GM19438 (cell line): ENCODE measurements around the gene KIAA1614.
"Not testable (repeated sequence)": the region's sequence is repeated elsewhere in the genome, so short reads cannot be mapped to it uniquely, and the experiment has no call there.

Experiments
- ATAC-seq: cut with Tn5 transposase; IDR thresholded peaks from one replicate; pipeline ENCODE4 v1.9.1; 2021; ENCODE audit warnings: low read depth; ENCODE audit not compliant: unreplicated experiment

KIAA1614 gene

DNA sequence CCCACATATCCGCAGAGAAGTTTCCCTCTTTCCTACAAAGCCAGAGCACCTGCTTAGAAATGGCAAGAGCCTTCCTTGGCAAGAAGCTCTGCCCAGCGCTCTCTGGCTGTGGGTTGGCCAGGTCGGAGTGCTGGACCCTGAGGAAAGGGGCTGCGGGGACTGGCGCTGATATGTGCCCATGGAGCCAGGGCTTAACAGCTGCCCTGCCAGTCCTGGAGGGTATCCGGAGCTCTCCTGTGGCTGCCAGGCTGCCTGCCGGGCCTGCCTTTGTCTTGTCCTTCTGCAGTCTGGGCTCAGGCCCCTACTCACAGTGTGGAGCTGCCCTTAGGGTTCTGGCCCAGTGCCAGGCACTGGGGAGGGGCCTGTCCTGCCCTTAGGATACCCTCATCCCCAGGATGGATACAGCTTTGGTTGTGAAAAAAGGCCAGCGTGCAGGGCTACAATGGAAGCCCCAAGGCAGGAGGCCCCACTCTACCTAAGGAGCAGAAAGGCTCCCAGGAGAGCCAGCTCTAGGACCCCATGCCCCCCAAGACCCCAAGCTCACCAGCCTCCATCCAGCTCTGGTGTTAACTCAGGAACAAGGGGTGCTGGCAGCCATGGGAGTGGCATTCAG, 43.4 kb downstream of the KIAA1614 start:
- no peak for ATAC-seq

DNA sequence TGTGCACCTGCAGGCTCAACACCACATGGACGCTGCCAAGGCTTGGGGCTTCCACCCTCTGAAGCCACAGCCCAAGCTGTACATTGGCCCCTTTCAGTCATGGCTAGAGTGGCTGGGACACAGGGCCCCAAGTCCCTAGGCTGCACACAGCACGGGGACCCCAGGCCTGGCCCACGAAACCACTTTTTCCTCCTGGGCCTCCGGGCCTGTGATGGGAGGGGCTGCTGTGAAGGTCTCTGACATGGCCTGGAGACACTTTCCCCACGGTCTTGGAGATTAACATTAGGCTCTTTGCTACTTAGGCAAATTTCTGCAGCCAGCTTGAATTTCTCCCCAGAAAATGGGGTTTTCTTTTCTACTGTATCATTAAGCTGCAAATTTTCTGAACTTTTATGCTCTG, 46.9 kb downstream of the KIAA1614 start:
- not testable (repeated sequence) for ATAC-seq

DNA sequence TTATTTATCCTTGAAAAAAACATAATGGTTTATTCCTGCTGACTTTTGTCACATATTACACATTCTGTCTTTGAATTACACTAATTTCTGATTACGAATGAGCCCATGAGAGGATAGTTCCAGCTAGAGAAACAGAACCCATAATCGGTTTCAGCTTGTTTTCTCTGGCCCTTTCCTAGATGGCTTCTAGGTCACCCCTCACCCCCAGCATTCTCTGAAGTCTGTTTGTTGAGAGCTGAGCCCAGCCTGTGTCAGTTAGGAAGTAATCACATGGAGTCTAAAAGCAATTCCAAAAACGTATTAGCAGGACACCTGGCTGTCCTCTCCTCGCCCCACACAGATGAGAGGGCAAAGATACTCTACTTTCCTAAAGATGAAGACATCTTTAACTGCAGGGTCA, 48.9 kb downstream of the KIAA1614 start:
- no peak for ATAC-seq

DNA sequence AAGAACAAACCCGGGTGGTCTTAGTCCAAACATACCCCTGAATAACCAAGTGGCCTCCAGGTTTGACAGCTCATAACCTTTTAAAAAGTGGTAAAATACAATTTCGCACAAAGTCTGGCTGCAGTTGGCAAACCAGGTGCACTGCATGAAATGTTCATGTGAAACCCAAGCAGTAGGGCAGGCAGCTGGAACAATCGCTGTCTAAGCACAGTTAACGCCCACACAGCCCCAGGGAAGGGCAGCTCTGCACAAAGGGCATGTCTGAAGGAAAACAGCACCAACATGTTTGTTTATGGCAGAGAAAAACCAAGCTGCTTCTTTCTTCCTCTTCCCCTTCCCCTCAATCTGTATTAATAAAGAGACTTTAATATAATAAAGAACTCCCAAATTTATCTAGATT, 49.5 kb downstream of the KIAA1614 start:
- no peak for ATAC-seq

DNA sequence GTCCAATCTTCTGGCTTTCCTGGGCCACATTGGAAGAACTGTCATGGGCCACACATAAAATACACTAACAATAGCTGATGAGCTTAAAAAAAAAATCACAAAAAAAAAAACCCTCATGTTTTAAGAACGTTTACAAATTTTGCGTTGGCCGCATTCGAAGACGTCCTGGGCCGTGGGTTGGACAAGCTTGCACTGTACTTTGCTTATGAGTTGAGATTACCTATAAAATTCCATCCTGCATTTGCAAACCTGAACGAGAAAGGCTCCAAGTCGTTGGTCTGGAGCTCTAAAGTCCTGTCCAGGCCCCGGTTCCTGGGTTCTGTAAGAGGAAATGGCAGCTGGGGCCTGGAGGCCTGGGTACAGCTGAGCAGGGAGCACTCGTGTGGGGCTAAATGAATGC, 51.4 kb downstream of the KIAA1614 start:
- ATAC-seq = no peak

DNA sequence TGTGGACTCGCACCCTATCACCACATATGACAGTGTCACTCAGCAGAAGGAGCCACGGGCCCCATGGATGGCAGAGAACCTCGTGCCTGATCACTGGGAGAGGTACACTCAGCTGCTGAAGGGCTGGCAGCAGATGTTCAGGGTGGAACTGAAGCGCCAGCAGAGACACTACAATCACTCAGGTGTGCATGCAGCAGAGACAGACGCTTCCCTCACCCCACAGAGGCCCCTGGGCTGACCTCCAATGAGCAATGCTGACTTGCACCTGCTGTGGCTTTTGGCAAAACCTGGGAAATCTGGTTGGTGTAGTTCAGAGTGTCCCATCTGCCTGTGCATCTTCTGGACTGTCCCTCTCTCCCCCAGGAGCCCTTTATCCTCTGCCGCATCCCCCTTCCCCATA, 51.9 kb downstream of the KIAA1614 start:
- ATAC-seq = no peak

DNA sequence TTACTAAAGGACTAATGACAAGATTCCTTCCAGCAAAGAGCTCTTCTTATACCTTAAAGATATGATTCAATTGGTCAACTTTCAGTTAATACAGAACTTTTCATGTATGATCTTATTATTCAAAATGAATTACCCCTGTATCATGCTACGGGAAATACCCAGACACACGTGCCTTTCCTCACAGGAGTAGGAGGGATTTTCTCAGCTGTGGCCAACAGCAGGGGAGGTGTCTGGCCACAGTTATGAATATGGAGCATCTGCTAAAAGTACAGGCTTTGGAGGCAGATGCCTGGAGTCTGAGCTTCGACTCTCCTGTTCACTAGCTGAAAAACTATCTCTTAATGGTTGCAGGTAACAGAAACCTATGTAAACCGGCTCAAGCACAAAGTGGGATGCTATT, 53.6 kb downstream of the KIAA1614 start:
- ATAC-seq = no peak

DNA sequence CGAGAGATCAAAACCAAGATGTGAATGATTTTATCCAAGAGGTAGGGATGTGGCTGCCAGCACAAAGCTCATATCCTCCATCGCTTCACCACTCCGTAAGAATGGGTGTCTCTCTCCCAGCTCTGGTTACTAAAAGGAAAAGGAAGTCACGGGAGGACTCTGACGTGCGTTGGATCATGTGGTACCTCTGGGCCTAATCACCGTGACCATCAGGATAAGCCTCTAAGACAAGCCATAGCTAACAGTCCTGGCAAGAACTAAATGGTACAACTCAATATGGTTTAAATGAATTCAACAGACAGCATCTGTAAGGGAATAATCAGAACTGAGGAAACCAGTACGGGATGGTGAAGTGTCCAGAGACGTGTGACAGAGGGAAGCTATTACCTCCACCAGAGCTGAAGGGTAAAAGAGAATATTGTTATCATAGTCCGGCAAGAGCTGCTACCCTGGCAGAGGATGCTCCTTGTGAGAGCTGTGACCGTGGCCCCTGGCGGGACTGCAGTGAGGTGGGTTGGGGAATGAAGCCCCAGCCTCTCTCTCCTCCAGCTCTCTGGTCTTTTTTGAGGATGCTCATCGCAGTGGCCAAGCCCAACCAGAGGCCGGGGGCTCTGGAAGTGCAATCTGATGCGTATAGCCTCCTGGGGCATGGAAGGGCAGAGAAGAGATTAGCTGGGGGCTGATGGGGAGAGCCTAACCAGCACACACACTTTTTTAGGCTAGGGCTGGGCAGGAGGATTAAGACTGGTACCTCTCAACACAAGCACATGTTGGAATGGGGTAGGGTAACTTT, 54.2 kb downstream of the KIAA1614 start:
- no peak for ATAC-seq

DNA sequence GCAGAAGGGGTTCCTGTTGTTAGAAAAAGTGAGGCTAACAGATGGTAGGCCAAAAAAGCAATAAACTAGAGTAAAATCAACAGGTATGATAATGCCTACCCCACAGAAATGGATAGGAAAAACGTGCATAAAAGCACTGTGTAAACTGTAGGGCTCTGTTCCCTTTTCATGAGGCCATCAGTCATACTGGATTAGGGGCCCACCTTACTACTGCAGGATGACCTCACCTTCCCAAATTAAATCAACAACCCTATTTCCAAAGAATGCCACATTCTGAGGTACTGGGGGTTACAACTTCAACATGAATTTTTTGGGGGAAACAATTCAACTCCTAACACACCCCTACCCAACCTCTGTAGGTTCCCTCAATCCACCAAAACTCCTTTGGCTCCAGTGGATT, 54.9 kb downstream of the KIAA1614 start:
- no peak for ATAC-seq

DNA sequence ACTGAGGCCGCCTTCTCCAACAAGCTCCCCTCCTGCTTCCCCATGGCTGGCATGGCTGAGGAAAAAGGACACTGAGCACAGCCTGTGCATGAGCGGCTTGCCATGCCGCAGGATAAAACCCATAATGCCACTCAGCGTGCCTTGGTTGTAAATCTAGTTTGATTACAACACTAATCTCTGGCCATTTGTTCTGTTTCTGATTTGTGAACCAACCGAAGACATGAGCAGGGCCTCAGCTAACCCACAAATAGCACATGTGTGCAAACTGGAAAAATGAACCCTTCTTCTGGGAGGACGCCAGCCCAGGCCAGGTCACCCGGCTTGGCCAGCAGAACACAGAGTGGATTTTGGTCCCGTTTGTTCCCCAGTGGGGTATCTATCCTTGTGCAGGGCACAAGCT, 56.1 kb downstream of the KIAA1614 start:
- not testable (repeated sequence) for ATAC-seq

DNA sequence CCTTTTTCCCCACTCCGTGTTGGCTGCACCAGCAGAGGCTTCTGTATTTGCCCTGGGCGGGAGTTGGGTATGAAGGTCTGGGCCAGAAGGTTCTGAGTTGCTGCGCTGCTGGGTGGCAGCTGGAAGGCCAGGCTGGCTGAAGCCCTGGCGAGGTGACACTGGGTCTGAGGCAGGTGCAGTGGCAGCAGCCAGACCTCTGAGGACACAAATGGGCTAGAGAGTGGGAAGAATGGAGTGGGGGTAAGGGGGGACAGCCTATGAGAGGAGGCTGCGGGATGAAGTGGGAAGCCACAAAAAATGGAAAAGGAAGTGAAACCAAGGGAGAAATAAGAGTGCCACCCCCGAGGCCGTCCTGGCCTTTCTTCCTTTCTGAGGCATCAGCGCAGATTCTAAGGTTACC, 56.7 kb downstream of the KIAA1614 start:
- ATAC-seq = no peak

DNA sequence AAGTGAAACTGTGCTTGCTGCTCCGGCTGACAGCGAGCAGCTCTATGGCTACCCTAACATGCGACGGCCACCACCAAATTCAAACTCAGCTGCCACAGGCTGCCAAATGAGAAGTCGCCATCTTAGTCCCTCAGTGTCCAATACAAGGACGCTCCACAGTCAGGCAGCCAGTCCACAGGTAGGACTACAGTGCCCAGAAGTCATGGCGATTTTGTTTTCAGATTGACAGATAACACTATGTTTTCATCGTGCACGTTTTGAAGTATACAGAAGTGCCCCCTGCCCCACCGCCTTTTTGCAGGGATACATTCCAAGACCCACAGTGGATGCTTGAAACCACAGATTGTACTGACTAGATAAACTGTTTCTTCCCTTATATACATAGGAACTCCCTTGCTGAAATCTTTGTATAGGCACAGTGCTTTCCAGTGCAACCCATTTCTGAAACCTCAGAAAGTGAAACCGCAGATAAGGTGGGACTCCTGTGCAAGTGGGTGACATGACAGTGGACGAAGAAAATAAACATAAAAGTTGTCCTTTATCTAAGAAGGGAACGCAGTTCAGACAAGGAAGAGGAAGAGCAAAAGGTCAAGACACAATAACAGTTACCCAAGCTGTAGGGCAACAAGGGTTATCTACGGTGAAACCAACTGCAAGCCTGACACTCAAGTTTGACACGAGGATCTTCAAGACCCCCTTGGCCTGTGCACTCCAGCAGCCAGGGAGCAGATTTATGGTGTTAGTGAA, 57.8 kb downstream of the KIAA1614 start:
- no peak for ATAC-seq

DNA sequence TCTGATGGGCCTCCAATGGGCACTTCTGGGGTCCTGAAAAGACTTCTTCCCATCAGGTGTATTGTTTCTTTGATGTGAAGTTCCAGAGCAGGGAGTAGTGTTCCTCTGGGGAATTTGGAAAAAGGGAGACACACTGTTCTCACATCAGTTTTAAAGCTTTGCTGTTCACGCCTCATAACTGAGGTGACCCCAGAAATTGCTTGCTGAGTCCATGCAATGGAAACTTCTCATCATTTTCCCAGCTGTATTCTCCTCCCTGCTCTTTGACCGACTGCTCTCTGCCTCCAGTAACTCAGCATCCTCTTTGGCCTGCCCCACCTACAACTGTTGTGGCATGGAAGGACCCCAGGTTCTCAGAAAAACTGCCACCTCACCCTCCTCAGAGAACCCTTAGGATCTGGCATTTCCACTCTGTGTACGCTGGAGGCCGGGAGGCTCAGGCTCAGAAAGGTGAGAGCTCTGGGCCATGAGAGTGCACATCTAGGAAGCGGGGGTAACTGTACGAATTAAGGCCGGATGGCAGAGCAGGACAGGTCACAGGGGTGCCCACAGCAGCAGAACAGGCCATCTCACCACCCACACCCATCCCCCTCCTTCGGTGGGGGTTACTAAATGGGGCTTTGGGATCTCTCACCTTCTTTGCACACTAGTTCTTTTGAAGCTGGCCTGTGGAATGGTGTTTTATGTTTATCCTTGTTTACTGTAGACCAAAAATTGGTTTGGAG, 58.7 kb downstream of the KIAA1614 start:
- no peak for ATAC-seq

DNA sequence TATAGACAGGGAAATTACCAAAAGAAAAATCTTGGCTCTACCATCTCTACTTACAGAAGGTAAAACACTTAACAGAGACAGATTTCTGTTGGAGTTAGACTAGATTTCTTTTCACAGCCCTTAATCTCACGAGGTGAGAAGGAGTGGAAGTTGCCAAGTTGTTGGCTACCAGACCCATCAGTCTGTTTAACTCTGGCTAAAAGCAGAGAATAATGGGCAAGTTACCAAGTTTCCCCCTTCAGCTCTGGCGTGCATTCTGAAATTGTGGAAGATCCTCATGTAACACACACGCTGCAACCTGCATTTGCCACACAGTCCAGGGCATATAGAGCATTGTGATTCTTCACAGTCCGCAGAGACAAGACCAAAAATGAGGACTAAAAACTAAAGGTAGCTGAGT, 60.7 kb downstream of the KIAA1614 start:
- no peak for ATAC-seq

DNA sequence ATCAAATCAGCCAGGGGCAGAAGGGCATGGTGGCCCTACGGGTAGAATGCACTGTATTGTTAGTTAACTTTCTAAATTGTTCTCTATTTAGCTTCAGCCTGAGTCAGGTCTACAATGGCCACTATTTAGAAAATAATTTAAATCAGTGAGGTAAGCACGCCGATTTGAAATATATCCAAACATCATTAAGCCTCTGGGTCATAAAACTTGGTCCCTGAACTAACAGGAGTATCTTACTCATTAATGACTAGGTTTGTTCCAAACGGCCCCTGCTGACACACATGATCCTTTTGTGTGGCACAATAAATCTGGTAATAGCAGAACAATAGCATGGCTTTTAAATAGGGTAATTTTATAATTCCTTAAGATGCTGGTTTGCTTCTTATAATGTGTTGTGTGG, 61.5 kb downstream of the KIAA1614 start:
- ATAC-seq = no peak

DNA sequence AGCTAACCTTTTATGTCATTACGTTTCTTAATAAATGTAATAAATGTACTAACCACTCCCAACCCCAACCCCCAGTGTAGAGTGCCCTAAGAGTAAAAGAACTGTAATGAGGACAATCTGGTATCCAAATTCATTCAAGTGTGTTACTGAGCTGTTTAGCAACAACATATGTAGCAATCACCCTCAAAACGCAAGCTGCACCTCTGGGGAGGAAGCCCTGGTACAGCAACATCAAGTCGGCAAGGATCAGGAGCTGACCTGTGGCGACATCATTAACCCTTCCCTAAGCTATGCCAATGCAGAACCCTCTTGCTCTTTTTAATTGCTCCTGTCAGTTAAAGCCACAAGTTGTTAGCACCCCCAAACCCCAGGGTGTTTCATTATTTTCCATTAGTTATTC, 62.9 kb downstream of the KIAA1614 start:
- ATAC-seq = no peak

DNA sequence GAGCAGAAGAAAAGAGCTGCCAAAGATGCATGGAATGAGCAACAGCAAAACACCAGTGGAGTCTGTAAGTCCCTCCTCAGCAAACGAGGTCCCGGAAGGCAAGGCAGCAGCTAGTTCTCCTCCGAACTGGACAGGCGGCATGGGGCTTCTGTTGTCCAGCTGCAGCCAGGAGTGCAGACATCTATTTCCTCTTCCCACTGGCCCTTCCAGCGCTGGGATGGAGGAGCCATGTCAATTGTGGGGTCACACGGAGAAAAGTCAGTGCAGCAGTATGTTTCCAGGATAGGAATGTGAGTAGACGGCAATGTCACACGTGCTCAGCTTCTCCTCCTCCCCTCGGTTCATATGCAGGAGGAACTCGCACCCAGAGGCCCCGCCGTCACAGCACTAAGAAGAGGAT, 63.5 kb downstream of the KIAA1614 start:
- ATAC-seq = no peak

DNA sequence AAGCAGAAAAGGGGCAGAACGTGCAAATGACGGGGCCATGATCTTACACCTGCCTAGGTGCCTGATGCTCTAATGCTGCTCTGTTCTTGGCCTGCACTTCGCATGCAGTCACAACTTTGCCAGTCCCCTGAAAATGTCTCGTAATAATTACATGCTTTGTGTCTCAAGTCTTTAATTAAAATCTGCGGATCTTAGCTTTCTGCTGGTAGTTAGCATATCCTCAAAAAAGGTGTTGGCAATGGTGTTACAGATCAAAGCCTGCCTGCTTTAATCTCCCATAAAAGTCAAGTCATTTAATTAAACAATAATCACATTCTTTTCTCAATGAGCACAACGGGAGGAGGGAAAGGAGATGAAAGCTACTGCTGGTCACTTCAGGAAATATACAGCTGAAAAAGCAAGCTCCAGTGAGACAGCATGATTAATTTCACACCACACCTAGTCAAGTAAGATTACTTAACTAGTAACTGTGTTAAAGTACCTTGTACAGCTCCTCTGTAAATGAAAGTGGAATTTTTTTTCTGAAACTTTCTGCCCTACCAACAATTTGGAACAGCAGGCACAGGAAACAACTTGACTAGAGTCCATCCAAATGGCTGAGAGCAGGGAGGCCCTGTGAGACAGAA, 64.1 kb downstream of the KIAA1614 start:
- no peak for ATAC-seq

DNA sequence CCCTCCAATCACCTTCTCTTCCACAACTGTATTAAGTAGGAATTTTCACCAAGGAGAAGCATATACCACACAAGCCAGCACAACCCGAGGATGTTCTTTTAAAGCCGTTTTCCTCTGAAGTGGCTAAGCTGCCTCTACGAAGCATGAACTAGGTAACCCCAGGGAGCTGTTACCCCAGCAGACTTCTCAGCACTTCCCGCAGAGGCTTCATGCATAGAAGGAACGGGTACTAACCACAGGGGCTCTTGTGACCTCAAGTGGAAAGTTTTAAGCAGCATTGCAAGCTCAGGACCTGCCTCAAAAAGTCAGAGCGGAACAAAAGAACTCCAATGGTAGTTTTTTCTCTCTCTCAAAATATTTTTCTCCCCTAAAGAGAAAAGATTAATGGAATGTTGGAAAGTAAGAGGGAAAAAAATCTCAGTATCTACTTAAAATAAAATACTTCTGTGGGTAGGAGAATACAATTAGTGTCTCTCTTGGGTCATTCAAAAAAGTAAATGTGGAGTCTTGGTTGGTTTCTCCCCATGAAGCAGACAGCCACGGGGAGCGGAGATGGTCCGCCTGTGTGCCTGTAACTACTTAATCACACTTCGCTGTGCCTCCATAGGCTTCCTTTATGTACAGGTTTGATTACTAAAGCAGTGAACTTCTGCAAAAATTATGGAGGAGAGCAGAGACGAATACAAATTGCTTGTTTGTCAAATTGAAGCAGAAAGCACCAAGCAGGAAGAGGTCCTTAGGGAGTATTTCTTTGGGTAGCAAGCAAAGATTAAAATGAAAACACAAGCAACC, 69.1 kb downstream of the KIAA1614 start:
- peak; percentile 79 for ATAC-seq

DNA sequence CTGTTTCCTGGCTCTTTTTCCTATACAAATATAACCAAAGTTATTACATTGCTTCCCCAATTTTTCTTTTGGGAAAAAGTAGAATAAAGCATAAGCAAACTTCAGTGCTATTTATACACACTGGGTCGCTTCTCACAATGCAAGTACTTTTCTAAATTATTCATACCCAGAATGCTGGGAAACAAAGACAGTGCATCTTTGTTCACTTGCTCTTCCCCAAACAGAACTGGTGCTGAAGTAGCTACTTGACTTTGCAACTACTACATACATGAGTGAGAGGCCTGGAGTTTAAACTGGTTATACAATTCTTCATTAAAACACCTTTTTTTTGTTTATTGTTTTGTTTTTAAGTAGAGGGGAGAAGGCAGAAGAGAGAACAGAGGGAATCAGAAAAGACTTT, 69.7 kb downstream of the KIAA1614 start:
- ATAC-seq = no peak
